GM21723 (cell line): ENCODE measurements around the gene PCDHGA6.
"Not testable (repeated sequence)": the region's sequence is repeated elsewhere in the genome, so short reads cannot be mapped to it uniquely, and the experiment has no call there.

Experiments used
- ATAC-seq: cut with Tn5 transposase; IDR thresholded peaks from one replicate; pipeline ENCODE4 v1.9.1; 2021; ENCODE audit warnings: mild to moderate bottlenecking, moderate library complexity; ENCODE audit not compliant: unreplicated experiment

Gene PCDHGA6

DNA sequence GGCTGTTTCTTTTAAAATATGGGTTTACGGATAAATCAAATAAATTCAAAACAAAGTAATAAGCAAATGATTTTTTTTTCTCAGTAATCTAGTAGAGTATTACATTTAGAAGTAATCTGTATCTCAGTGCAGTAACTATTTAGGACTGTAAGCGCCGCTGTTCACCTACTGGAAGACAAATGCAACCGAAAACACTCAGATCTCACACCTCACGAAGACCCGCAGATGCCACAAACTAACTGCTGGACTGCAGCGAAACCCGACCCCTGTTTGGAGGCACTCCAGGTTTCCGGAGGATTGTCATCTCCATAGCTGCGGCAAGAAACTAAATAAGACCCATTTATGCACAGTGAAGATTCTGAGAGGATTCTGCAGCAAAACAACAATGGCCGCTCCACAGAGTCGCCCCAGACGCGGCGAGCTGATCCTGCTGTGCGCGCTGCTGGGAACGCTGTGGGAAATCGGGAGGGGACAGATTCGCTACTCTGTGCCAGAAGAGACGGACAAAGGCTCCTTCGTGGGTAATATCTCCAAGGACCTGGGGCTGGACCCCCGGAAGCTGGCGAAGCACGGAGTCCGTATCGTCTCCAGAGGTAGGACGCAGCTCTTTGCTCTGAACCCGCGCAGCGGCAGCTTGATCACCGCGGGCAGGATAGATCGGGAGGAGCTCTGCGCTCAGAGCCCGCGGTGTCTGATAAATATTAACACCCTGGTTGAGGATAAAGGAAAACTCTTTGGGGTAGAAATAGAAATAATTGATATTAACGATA is 18.9 kb downstream of the PCDHGA6 start, which contains the start of gene PCDHGA8:
TSS of gene PCDHGA8 (plus strand) at position 205 of the 770 bp plus-strand sequence. CDS start at position 386, 181 bp downstream.
- no peak for ATAC-seq

DNA sequence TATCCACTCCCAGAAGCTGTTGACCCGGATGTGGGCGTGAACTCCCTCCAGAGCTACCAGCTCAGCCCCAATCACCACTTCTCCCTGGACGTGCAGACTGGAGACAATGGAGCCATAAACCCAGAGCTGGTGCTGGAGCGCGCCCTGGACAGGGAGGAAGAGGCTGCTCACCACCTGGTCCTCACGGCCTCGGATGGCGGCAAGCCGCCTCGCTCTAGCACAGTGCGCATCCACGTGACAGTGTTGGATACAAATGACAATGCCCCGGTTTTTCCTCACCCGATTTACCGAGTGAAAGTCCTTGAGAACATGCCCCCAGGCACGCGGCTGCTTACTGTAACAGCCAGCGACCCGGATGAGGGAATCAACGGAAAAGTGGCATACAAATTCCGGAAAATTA is 19.6 kb downstream of the PCDHGA6 start:
- ATAC-seq = no peak

DNA sequence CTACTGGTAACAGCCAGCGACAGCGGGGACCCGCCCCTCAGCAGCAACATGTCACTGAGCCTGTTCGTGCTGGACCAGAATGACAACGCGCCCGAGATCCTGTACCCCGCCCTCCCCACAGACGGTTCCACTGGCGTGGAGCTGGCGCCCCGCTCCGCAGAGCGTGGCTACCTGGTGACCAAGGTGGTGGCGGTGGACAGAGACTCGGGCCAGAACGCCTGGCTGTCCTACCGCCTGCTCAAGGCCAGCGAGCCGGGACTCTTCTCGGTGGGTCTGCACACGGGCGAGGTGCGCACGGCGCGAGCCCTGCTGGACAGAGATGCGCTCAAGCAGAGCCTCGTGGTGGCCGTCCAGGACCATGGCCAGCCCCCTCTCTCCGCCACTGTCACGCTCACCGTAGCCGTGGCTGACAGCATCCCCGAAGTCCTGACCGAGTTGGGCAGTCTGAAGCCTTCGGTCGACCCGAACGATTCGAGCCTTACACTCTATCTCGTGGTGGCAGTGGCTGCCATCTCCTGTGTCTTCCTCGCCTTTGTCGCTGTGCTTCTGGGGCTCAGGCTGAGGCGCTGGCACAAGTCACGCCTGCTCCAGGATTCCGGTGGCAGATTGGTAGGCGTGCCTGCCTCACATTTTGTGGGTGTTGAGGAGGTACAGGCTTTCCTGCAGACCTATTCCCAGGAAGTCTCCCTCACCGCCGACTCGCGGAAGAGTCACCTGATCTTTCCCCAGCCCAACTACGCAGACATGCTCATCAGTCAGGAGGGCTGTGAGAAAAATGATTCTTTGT is 20.9 kb downstream of the PCDHGA6 start:
- not testable (repeated sequence) for ATAC-seq

DNA sequence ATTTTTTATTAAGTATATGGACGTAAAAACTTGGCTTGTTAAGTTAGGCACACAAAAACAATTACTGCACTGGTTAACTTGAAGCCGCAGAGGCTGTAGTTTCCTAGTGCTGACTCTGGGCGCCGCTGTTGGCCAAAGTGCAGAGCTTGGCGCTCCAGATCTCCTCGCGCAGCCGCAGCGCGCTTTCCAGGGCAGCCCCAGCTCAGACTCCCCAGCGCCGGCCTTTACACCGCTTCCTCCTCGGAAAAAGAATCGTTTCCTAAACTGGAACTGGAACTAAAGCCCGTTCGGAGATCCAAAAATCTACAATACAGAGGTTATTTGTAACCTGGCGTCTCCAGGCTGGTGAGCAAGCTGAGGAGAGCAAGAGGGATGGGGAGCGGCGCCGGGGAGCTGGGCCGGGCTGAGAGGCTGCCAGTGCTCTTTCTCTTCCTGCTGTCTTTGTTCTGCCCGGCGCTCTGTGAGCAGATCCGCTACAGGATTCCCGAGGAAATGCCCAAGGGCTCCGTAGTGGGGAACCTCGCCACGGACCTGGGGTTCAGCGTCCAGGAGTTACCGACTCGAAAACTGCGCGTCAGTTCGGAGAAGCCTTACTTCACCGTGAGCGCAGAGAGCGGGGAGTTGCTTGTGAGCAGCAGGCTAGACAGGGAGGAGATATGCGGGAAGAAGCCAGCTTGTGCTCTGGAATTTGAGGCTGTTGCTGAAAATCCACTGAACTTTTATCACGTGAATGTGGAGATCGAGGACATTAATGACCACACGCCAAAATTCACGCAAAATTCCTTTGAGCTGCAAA is 24.3 kb downstream of the PCDHGA6 start, which contains the start of gene PCDHGB5:
TSS of gene PCDHGB5 (plus strand) at position 192 of the 796 bp plus-strand sequence. CDS start at position 373, 181 bp downstream.
- ATAC-seq = peak; percentile 99

DNA sequence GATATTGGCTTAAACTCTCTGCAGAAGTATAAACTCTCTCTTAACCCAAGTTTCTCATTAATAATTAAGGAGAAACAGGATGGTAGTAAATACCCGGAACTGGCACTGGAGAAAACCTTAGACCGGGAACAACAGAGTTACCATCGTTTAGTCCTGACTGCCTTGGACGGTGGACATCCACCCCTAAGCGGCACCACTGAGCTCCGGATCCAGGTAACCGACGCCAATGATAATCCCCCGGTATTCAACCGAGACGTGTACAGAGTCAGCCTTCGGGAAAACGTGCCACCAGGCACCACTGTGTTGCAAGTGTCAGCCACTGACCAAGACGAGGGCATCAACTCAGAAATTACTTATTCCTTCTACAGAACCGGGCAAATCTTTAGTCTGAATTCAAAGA is 24.9 kb downstream of the PCDHGA6 start:
- no peak for ATAC-seq

DNA sequence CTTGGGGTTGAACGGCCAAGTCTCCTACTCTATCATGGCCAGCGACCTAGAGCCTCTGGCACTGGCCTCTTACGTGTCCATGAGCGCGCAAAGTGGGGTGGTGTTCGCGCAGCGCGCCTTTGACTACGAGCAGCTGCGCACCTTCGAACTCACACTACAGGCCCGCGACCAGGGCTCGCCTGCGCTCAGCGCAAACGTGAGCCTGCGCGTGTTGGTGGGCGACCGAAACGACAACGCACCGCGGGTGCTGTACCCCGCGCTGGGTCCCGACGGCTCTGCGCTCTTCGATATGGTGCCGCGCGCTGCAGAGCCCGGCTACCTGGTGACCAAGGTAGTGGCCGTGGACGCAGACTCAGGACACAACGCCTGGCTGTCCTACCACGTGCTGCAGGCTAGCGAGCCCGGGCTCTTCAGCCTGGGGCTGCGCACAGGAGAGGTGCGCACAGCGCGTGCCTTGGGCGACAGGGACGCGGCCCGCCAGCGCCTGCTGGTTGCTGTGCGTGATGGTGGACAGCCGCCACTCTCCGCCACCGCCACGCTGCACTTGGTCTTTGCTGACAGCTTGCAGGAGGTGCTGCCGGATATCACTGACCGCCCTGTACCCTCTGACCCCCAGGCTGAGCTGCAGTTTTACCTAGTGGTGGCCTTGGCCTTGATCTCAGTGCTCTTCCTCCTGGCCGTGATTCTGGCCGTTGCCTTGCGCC is 26.0 kb downstream of the PCDHGA6 start:
- ATAC-seq = no peak

DNA sequence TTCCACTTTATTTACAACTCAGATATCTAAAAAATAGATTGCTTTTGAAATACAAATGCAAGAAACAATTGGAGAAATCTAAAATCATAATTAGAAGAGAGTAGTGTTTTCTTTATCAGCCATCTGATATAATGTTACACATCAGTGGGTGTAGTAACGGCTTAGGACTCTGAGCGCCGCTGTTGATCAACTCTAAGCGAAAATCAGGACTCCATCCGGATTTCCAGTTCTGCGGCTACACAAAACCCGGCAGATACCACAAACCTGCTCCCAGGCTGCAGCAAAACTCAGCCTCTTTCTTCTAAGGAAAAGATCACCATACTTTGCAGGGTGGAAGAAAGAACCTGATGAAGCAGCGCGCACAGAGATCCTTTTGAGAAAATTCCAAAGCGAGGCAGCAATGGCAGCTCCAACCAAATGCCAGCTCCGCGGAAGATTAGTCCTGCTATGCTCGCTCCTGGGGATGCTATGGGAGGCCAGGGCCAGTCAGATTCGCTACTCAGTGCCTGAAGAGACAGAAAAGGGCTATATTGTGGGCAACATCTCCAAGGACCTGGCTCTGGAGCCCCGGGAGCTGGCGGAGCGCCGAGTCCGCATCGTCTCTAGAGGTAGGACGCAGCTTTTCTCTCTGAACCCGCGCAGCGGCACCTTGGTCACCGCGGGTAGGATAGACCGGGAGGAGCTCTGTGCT is 29.0 kb downstream of the PCDHGA6 start, which contains the start of gene PCDHGA9:
TSS of gene PCDHGA9 (plus strand) at position 226 of the 691 bp plus-strand sequence. CDS start at position 401, 175 bp downstream.
- ATAC-seq = no peak

DNA sequence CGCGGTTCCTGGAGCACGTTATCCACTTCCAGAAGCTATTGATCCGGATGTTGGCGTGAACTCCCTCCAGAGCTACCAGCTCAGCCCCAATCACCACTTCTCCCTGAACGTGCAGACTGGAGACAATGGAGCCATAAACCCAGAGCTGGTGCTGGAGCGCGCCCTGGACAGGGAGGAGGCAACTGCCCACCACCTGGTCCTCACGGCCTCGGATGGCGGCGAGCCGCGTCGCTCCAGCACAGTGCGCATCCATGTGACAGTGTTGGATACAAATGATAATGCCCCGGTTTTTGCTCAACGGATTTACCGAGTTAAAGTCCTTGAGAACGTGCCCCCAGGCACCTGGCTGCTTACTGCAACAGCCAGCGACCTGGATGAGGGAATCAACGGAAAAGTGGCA is 29.7 kb downstream of the PCDHGA6 start:
- ATAC-seq = no peak

DNA sequence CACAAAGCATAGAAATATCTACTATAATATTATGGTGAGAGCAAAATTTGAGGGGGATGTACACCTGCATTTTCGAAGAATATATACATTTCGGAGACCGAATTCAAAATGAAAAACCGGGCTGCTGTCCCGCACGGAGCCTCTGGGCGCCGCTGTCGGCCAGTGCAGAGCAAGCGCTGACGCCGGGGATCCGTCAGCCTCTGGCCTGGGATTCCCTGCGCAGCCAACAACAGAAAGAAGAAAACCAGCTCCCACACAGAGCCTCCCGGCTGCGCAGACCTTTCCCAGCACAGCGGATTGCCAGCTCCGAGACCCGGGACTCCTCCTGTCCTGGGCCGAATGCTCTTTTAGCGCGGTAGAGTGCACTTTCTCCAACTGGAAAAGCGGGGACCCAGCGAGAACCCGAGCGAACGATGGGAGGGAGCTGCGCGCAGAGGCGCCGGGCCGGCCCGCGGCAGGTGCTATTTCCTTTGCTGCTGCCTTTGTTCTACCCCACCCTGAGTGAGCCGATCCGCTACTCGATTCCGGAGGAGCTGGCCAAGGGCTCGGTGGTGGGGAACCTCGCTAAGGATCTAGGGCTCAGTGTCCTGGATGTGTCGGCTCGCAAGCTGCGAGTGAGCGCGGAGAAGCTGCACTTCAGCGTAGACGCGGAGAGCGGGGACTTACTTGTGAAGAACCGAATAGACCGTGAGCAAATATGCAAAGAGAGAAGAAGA is 34.3 kb downstream of the PCDHGA6 start, which contains the start of gene PCDHGB6:
TSS of gene PCDHGB6 (plus strand) at position 232 of the 716 bp plus-strand sequence. CDS start at position 414, 182 bp downstream.
- not testable (repeated sequence) for ATAC-seq

DNA sequence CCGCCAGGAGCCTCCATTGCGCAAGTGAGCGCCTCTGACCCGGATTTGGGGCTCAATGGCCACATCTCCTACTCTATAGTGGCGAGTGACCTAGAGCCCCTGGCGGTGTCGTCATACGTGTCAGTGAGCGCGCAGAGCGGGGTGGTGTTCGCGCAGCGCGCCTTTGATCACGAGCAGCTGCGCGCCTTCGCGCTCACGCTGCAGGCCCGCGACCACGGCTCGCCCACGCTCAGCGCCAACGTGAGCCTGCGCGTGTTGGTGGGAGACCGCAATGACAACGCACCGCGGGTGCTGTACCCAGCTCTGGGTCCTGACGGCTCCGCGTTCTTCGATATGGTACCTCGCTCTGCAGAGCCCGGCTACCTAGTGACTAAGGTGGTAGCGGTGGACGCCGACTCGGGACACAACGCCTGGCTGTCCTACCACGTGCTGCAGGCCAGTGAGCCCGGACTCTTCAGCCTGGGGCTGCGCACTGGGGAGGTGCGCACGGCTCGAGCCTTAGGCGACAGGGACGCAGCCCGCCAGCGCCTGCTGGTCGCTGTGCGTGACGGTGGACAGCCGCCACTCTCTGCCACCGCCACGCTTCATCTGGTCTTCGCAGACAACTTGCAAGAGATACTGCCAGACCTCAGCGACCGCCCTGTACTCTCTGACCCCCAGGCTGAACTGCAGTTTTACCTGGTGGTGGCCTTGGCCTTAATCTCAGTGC is 36.1 kb downstream of the PCDHGA6 start:
- no peak for ATAC-seq

DNA sequence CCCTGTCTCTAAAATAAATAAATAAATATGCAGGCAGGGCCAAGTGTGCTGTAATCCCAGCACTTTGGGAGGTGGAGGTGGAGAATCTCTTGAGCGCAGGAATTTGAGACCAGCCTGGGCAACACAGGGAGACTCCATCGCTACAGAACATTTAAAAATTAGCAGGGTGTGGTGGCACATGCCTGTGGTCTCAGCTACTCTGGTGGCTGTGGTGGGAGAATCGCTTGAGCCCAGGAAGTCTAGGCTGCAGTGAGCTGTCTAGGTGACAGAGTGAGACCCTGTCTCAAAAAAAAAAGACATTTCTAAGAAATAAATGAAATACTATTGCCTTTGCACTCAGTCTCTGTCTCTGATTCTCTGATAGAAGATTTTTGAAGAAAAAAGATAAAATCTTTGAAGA is 37.9 kb downstream of the PCDHGA6 start:
- no peak for ATAC-seq

DNA sequence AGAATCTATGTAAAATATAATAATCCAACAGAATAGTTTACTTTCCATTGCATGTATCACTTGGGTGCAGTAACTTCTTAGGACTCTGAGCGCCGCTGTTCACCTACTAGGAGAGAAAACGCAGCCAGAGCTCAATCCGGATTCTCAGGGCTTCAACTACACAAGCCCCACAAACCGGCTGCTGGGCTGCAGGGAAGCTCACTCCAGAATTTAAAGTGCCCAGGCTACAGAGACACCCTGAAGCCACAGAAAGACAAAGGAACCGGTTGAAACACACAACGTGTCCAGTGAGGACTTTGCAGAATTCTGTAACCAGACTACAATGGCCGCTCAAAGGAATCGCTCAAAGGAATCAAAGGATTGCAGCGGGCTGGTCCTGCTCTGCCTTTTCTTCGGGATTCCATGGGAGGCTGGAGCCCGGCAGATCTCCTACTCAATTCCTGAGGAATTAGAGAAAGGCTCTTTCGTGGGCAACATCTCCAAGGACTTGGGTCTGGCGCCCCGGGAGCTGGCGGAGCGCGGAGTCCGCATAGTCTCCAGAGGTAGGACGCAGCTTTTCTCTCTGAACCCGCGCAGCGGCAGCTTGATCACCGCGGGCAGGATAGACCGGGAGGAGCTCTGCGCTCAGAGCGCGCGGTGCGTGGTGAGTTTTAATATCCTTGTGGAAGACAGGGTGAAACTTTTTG is 39.3 kb downstream of the PCDHGA6 start, which contains the start of gene PCDHGA10:
TSS of gene PCDHGA10 (plus strand) at position 134 of the 686 bp plus-strand sequence. CDS start at position 323, 189 bp downstream.
- peak; percentile 78 for ATAC-seq

DNA sequence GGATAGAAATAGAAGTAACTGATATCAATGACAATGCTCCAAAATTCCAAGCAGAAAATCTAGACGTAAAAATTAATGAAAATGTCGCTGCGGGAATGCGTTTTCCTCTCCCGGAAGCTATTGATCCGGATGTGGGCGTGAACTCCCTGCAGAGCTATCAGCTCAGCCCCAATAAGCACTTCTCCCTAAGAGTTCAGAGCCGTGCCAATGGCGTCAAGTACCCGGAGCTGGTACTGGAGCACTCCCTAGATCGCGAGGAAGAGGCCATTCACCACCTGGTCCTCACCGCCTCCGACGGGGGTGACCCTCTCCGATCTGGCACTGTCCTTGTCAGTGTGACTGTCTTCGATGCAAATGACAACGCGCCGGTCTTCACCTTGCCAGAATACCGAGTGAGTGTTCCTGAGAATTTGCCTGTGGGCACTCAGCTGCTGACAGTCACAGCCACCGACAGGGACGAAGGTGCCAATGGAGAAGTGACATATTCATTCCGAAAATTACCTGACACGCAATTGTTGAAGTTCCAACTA is 39.9 kb downstream of the PCDHGA6 start:
- ATAC-seq = no peak

DNA sequence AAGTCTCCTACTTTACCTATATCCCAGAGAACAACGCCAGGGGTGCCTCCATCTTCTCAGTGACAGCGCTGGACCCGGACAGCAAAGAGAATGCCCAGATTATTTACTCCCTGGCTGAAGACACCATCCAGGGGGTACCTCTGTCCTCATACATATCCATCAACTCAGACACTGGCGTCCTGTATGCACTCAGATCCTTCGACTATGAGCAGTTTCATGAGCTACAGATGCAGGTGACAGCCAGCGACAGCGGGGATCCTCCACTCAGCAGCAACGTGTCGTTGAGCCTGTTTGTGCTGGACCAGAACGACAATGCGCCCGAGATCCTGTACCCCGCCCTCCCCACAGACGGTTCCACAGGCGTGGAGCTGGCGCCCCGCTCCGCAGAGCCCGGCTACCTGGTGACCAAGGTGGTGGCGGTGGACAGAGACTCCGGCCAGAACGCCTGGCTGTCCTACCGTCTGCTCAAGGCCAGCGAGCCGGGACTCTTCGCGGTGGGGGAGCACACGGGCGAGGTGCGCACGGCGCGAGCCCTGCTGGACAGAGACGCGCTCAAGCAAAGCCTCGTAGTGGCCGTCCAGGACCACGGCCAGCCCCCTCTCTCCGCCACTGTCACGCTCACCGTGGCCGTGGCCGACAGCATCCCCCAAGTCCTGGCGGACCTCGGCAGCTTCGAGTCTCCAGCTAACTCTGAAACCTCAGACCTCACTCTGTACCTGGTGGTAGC is 41.0 kb downstream of the PCDHGA6 start:
- not testable (repeated sequence) for ATAC-seq

DNA sequence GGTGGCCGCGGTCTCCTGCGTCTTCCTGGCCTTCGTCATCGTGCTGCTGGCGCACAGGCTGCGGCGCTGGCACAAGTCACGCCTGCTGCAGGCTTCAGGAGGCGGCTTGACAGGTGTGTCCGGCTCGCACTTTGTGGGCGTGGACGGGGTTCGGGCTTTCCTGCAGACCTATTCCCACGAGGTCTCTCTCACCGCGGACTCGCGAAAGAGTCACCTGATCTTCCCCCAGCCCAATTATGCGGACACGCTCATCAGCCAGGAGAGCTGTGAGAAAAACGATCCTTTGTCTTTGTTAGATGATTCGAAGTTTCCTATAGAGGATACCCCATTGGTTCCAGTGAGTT is 41.6 kb downstream of the PCDHGA6 start:
- ATAC-seq = not testable (repeated sequence)

DNA sequence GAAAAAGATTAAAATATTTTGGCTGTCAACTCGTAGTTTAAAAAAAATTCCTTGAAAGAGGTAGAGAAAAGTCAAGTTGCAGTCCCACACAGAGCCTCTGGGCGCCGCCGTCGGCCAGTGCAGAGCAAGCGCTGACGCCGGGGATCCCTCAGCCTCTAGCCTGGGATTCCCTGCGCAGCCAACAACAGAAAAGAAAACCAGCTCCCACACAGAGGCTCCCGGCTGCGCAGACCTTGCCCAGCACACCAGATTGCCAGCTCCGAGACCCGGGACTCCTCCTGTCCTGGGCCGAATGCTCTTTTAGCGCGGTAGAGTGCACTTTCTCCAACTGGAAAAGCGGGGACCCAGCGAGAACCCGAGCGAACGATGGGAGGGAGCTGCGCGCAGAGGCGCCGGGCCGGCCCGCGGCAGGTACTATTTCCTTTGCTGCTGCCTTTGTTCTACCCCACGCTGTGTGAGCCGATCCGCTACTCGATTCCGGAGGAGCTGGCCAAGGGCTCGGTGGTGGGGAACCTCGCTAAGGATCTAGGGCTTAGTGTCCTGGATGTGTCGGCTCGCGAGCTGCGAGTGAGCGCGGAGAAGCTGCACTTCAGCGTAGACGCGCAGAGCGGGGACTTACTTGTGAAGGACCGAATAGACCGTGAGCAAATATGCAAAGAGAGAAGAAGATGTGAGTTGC is 43.9 kb downstream of the PCDHGA6 start, which contains the start of gene PCDHGB7:
TSS of gene PCDHGB7 (plus strand) at position 184 of the 679 bp plus-strand sequence. CDS start at position 367, 183 bp downstream.
- peak; percentile 74 for ATAC-seq
